ENCODE data around the gene CBLIF.
"Not testable (repeated sequence)": the region's sequence is repeated elsewhere in the genome, so short reads cannot be mapped to it uniquely, and the experiment has no call there.

Gene CBLIF

GRCh38 chr11:59865031-59865430 lies 19.7 kb upstream of the CBLIF start:
- no peak overlapping the region for H3K4me3 ChIP-seq (ENCODE audit: control insufficient read depth, low read depth, low read length)
- TF ChIP-seq, protein P1, sequence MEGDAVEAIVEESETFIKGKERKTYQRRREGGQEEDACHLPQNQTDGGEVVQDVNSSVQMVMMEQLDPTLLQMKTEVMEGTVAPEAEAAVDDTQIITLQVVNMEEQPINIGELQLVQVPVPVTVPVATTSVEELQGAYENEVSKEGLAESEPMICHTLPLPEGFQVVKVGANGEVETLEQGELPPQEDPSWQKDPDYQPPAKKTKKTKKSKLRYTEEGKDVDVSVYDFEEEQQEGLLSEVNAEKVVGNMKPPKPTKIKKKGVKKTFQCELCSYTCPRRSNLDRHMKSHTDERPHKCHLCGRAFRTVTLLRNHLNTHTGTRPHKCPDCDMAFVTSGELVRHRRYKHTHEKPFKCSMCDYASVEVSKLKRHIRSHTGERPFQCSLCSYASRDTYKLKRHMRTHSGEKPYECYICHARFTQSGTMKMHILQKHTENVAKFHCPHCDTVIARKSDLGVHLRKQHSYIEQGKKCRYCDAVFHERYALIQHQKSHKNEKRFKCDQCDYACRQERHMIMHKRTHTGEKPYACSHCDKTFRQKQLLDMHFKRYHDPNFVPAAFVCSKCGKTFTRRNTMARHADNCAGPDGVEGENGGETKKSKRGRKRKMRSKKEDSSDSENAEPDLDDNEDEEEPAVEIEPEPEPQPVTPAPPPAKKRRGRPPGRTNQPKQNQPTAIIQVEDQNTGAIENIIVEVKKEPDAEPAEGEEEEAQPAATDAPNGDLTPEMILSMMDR (conservative IDR thresholded peaks at IDR 0.05; ENCODE audit: control insufficient read depth, insufficient read depth, low read depth, low read length) = no peak
- no peak for DNase-seq (ENCODE audit: low read depth)

DNA sequence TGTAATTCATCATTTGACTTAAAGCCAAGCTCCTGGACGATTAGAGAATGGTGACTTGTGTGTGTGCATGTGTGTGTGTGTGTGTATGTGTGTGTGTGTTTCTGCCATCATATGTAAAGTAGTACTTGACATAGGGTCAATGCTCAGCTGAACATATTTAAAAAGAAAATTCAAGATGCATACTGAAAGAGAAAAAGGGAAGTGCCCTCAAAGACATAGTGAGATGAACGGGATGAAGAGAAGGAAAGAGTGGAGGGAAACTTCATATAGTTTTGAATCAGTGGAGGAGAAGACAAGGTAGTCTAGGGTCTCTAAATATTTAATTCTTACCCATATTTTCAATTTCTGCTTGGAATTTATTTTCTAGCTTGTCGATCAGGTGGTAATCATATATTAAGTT lies 17.0 kb upstream of the CBLIF start:
- no peak for DNase-seq (ENCODE audit: low read depth)
- TF ChIP-seq, protein P1 (conservative IDR thresholded peaks at IDR 0.05; ENCODE audit: control insufficient read depth, insufficient read depth, low read depth, low read length) = no peak
- H3K4me3 ChIP-seq (ENCODE audit: control insufficient read depth, low read depth, low read length) = no peak overlapping the region

- H3K4me3 ChIP-seq (ENCODE audit: control insufficient read depth, low read depth, low read length) = no peak overlapping the region
- TF ChIP-seq, protein P1 (conservative IDR thresholded peaks at IDR 0.05; ENCODE audit: control insufficient read depth, insufficient read depth, low read depth, low read length) = no peak
- DNase-seq (ENCODE audit: low read depth) = no peak
Measured at GRCh38 chr11:59859673-59860072, 14.4 kb upstream of the CBLIF start.

DNA sequence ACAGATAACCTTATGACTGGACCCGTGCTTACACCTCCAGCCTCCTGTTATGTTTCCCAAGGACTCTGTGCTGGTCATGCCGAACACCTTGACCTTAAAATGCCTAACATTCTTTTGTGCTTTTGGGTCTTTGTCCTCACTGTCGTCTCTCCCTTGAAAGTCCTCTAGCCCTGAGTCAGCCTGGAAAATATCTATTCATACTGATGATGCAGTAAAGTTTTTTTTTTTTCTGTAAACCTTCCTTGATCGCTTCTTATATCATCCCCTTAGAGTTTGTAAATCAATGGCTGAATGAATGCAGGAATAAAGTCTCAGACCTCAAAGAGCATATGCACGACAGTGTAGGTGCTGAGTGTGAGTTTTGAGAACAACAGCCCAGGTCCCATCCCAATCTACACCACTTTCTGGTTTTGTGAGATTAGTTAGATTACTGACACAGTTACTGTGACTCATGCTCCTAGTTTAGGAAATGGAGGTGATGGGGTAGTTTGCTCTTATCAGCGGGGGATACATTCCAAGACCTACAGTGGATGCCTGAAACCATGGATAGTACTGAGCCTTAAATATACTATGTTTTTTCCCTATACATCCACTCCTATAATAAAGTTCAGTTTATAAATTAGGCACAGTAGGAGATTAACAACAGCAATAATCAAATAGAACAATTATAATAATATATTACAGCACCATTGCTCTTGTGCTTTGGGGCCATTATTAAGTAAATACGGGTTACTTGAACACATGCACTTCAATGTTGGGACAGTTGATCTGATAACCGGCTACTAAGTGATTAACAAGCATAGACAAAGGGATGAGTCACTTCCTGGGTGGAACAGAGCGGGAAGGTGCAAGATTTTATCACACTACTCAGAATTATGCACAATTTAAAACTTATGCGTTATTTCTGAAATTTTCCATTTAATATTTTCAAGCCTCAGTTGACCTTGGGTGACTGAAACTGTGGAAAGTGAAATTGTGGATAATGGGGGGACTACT lies 12.4 kb upstream of the CBLIF start:
- no peak for DNase-seq (ENCODE audit: low read depth)
- TF ChIP-seq, protein P1 (conservative IDR thresholded peaks at IDR 0.05; ENCODE audit: control insufficient read depth, insufficient read depth, low read depth, low read length) = no peak
- no peak overlapping the region for H3K4me3 ChIP-seq (ENCODE audit: control insufficient read depth, low read depth, low read length)

- H3K4me3 ChIP-seq (ENCODE audit: control insufficient read depth, low read depth, low read length) = no peak overlapping the region
- DNase-seq (ENCODE audit: low read depth) = no peak
- TF ChIP-seq, protein P1 (conservative IDR thresholded peaks at IDR 0.05; ENCODE audit: control insufficient read depth, insufficient read depth, low read depth, low read length) = no peak
Measured at GRCh38 chr11:59854871-59855270, 9.6 kb upstream of the CBLIF start.

DNA sequence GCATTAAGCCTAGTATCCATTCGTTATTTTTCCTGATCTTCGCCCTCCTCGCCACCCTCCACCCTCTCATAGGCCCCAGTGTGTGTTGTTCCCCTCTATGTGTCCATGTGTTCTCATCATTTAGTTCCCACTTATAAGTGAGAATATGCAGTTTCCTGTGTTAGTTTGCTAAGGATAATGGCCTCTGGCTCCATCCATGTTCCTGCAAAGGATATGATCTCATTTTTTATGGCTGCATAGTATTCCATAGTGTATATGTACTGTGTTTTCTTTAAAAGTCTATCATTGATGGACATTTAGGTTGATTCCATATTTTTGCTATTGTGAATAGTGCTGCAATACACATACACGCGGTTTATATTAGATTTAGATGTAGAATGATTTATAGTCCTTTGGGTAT lies 6.1 kb upstream of the CBLIF start:
- DNase-seq (ENCODE audit: low read depth); H3K4me3 ChIP-seq (ENCODE audit: control insufficient read depth, low read depth, low read length): not testable (repeated sequence)

DNA sequence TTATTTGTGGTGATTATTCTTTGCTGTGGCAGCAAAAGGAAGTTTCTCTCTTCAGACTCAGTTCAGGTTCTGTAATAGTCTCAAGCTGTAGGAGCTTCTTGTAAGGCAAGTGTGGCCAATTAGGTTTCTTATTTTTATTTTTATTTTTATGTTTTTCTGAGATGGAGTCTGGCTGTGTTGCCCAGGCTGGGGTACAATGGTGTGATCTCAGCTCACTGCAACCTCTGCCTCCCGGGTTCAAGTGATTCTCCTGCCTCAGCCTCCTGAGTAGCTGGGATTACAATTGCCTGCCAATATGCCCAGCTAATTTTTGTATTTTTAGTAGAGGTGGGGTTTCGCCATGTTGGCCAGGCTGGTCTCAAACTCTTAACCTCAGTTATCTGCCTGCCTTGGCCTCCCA lies 4.3 kb upstream of the CBLIF start:
- H3K4me3 ChIP-seq (ENCODE audit: control insufficient read depth, low read depth, low read length); DNase-seq (ENCODE audit: low read depth): not testable (repeated sequence)

Measured in fibroblast of mammary gland (primary cell).